H1 (cell line): ENCODE data around the gene ADIPOR1. TPM values are rescaled to one million over a fixed set of nuclear protein-coding genes. Genes with fewer than 3 reads are reported as not detected.

ENCODE experiments used
- CTCF ChIA-PET: fragments of 300-600 bp; sonication (Branson Sonifier 250); formaldehyde crosslinking; loops from one replicate; lab custom pipeline; 2021; ENCODE audit not compliant: partially characterized antibody; lab: Charles Lee
- POLR2A ChIA-PET: fragments of 300-600 bp; sonication (Branson Sonifier 250); formaldehyde crosslinking; loops from one replicate; lab custom pipeline; 2021; ENCODE audit warnings: inconsistent platforms; ENCODE audit not compliant: partially characterized antibody; lab: Charles Lee
- DNase-seq, 2 experiments: peaks; one replicate each; pipeline versions ENCODE4 v3.0.0 to v3.0.0-alpha.2; 2010 to 2022; ENCODE audit warnings: low spot score in 2 of 2, low read depth in 1 of 2, mixed read lengths in 1 of 2
- FAIRE-seq: peaks from 2 replicates; lab custom pipeline; 2011; peaks lifted over from hg19 to GRCh38; lab: Jason Lieb, UNC
- H2AFZ ChIP-seq: 2 replicates; pipeline ENCODE4 v1.8.1; 2012; ENCODE audit warnings: low read length, inconsistent platforms
- H2AK5ac ChIP-seq: 2 replicates; pipeline ENCODE4 v1.6.1; 2013; ENCODE audit warnings: low read depth, low read length
- H2BK120ac ChIP-seq: replicated peaks from 2 replicates; pipeline ENCODE3; 2013; ENCODE audit warnings: low read depth, low read length, inconsistent platforms
- H2BK12ac ChIP-seq: 2 replicates; pipeline ENCODE4 v1.6.1; 2013; ENCODE audit warnings: low read depth, low read length
- H2BK15ac ChIP-seq: 2 replicates; pipeline ENCODE4 v1.6.1; 2013; ENCODE audit warnings: low read length
- H2BK20ac ChIP-seq: 2 replicates; pipeline ENCODE4 v1.6.1; 2013; ENCODE audit warnings: low read length
- H2BK5ac ChIP-seq: 2 replicates; pipeline ENCODE4 v1.6.1; 2013; ENCODE audit warnings: low read depth, low read length
- H3K14ac ChIP-seq: 2 replicates; pipeline ENCODE4 v1.6.1; 2013; ENCODE audit warnings: inconsistent platforms; ENCODE audit not compliant: insufficient read length
- H3K18ac ChIP-seq: 2 replicates; pipeline ENCODE4 v1.6.1; 2013; ENCODE audit warnings: low read length; ENCODE audit errors: extremely low read depth
- H3K23ac ChIP-seq: 2 replicates; pipeline ENCODE4 v1.6.1; 2013; ENCODE audit warnings: inconsistent platforms; ENCODE audit not compliant: insufficient read length
- H3K23me2 ChIP-seq: 2 replicates; pipeline ENCODE4 v1.6.1; 2013; ENCODE audit warnings: low read depth, low read length
- H3K27ac ChIP-seq: 2 replicates; pipeline ENCODE4 v1.6.1; 2011; ENCODE audit warnings: low read depth, low read length, inconsistent platforms
- H3K27me3 ChIP-seq, 4 experiments: replicated peaks in 1 of 4; 1 replicate in 1 of 4; 2 replicates in 3 of 4; pipeline versions ENCODE4 v1.6.1 to v1.8.1; 2011 to 2013; ENCODE audit warnings: low read length in 3 of 4, mild to moderate bottlenecking in 3 of 4, inconsistent platforms in 2 of 4, mixed read lengths in 2 of 4, moderate library complexity in 1 of 4; ENCODE audit not compliant: control insufficient read depth in 3 of 4, insufficient read depth in 3 of 4; ENCODE audit errors: extremely low read depth in 1 of 4
- H3K36me3 ChIP-seq, 4 experiments: 2 replicates each; pipeline versions ENCODE4 v1.6.1 to v1.8.1; 2011 to 2013; ENCODE audit warnings: mild to moderate bottlenecking in 4 of 4, low read length in 3 of 4, moderate library complexity in 2 of 4, control low read depth in 1 of 4, inconsistent platforms in 1 of 4; ENCODE audit not compliant: insufficient read depth in 4 of 4, control insufficient read depth in 2 of 4
- H3K4ac ChIP-seq: replicated peaks from 2 replicates; pipeline ENCODE3; 2013; ENCODE audit warnings: low read length, low read depth, mixed read lengths, inconsistent platforms; ENCODE audit not compliant: insufficient read length
- H3K4me1 ChIP-seq, 4 experiments: replicated peaks in 1 of 4; 1 replicate in 1 of 4; 2 replicates in 3 of 4; pipeline versions ENCODE4 v1.6.1 to v1.8.1; 2011 to 2013; ENCODE audit warnings: low read length in 3 of 4, inconsistent platforms in 2 of 4, mixed read lengths in 1 of 4; ENCODE audit not compliant: insufficient read depth in 4 of 4, control insufficient read depth in 3 of 4
- H3K4me2 ChIP-seq, 2 experiments: 2 replicates each; pipeline versions ENCODE4 v1.6.1 to v1.8.1; 2011 to 2013; ENCODE audit warnings: low read depth in 2 of 2, low read length in 2 of 2, control low read depth in 1 of 2, inconsistent platforms in 1 of 2, mild to moderate bottlenecking in 1 of 2; ENCODE audit not compliant: insufficient read depth in 1 of 2
- H3K4me3 ChIP-seq, 4 experiments: fragments of 200-600, 300-600 bp in 1 of 4; sonication (generic), shearing (Covaris generic), sonication (Bioruptor Twin) in 1 of 4; 2 replicates each; pipeline versions ENCODE4 v1.5.1 to v1.8.1; 2011 to 2016; ENCODE audit warnings: low read length in 4 of 4, low read depth in 3 of 4, control low read depth in 2 of 4, inconsistent platforms in 2 of 4, mild to moderate bottlenecking in 2 of 4, mixed read lengths in 1 of 4, moderate library complexity in 1 of 4; ENCODE audit not compliant: insufficient read depth in 2 of 4; ENCODE audit errors: extremely low read depth in 1 of 4
- H3K56ac ChIP-seq: replicated peaks from 2 replicates; pipeline ENCODE3; 2013; ENCODE audit warnings: low read depth, mild to moderate bottlenecking, mixed read lengths, low read length, inconsistent platforms; ENCODE audit not compliant: insufficient read length
- H3K79me1 ChIP-seq: 2 replicates; pipeline ENCODE4 v1.6.1; 2013; ENCODE audit warnings: low read depth, low read length, control low read depth
- H3K79me2 ChIP-seq, 2 experiments: 2 replicates each; pipeline versions ENCODE4 v1.6.1 to v1.8.1; 2012 to 2013; ENCODE audit warnings: low read length in 2 of 2, mild to moderate bottlenecking in 2 of 2, inconsistent platforms in 1 of 2; ENCODE audit not compliant: insufficient read depth in 2 of 2, control insufficient read depth in 1 of 2
- H3K9ac ChIP-seq, 4 experiments: replicated peaks in 1 of 4; 1 replicate in 1 of 4; 2 replicates in 3 of 4; pipeline versions ENCODE4 v1.6.1 to v1.8.1; 2011 to 2013; ENCODE audit warnings: low read depth in 3 of 4, low read length in 3 of 4, control low read depth in 2 of 4, mild to moderate bottlenecking in 2 of 4, moderate library complexity in 2 of 4, inconsistent platforms in 1 of 4; ENCODE audit errors: extremely low read depth in 1 of 4
- H3K9me3 ChIP-seq, 2 experiments: 2 replicates each; pipeline versions ENCODE4 v1.6.1 to v1.8.1; 2012 to 2013; ENCODE audit warnings: mild to moderate bottlenecking in 2 of 2, moderate library complexity in 2 of 2, control low read depth in 1 of 2, inconsistent platforms in 1 of 2, low read depth in 1 of 2, low read length in 1 of 2, mixed read lengths in 1 of 2; ENCODE audit not compliant: insufficient read depth in 2 of 2
- H4K20me1 ChIP-seq, 2 experiments: replicated peaks in 1 of 2; 2 replicates each; pipeline versions ENCODE3 to v1.8.1; 2011 to 2013; ENCODE audit warnings: inconsistent platforms in 2 of 2, low read length in 2 of 2, mild to moderate bottlenecking in 1 of 2; ENCODE audit not compliant: insufficient read depth in 2 of 2, control insufficient read depth in 1 of 2
- H4K5ac ChIP-seq: 2 replicates; pipeline ENCODE4 v1.6.1; 2013; ENCODE audit warnings: low read length, low read depth, mixed read lengths, inconsistent platforms; ENCODE audit not compliant: insufficient read length
- H4K8ac ChIP-seq: 2 replicates; pipeline ENCODE4 v1.8.0; 2013; ENCODE audit warnings: mild to moderate bottlenecking, moderate library complexity, low read length, inconsistent platforms; ENCODE audit not compliant: insufficient read depth; ENCODE audit errors: extremely low read depth
- H4K91ac ChIP-seq: replicated peaks from 2 replicates; pipeline ENCODE3; 2013; ENCODE audit warnings: low read length, mixed read lengths, inconsistent platforms; ENCODE audit not compliant: insufficient read length
- CBX5 ChIP-seq: fragments of 300-800, 300-1000 bp; sonication (generic); IDR thresholded peaks from 2 replicates; pipeline ENCODE4 v1.7.1; 2016; ENCODE audit warnings: antibody characterized with exemption, low read length, low read depth
- CBX8 ChIP-seq: fragments of 300-800, 300-1000 bp; sonication (generic); IDR thresholded peaks from 2 replicates; pipeline ENCODE4 v1.7.1; 2016; ENCODE audit warnings: low read depth, low read length, borderline replicate concordance
- CEBPB ChIP-seq: IDR thresholded peaks from 2 replicates; pipeline ENCODE4 v1.6.1; 2012; ENCODE audit warnings: low read depth, low read length
- GABPA ChIP-seq: IDR thresholded peaks from 2 replicates; pipeline ENCODE4 v1.6.1; 2011; ENCODE audit warnings: mild to moderate bottlenecking, low read length, moderate library complexity, borderline replicate concordance; ENCODE audit not compliant: insufficient read depth
- HDAC2 ChIP-seq, 2 experiments: fragments of 300-600 bp in 1 of 2; sonication (generic) in 1 of 2; IDR thresholded peaks; 2 replicates each; pipeline ENCODE4 v1.6.1; 2011 to 2012; ENCODE audit warnings: low read depth in 2 of 2, low read length in 2 of 2, mild to moderate bottlenecking in 2 of 2, moderate library complexity in 2 of 2, borderline replicate concordance in 1 of 2, inconsistent platforms in 1 of 2
- HDAC6 ChIP-seq: IDR thresholded peaks from one replicate; pipeline ENCODE4 v1.7.1; 2012; ENCODE audit warnings: low read depth, mild to moderate bottlenecking, inconsistent platforms, low read length, moderate library complexity
- JUN ChIP-seq: IDR thresholded peaks from 2 replicates; pipeline ENCODE4 v1.6.1; 2011; ENCODE audit warnings: low read depth, mild to moderate bottlenecking, improper control_type of control experiment, low read length
- KDM1A ChIP-seq: fragments of 200-600, 300-600 bp; sonication (generic); IDR thresholded peaks from 2 replicates; pipeline ENCODE4 v1.7.1; 2016; ENCODE audit warnings: mild to moderate bottlenecking, low read length, borderline replicate concordance
- NANOG ChIP-seq: IDR thresholded peaks from 2 replicates; pipeline ENCODE4 v1.6.1; 2011; ENCODE audit warnings: low read length, low read depth, mild to moderate bottlenecking, inconsistent platforms; ENCODE audit not compliant: insufficient read depth, poor library complexity, severe bottlenecking
- SAP30 ChIP-seq: fragments of 300-600 bp; sonication (generic); IDR thresholded peaks from 2 replicates; pipeline ENCODE4 v1.7.1; 2012; ENCODE audit warnings: low read length, moderate library complexity, mild to moderate bottlenecking, inconsistent platforms; ENCODE audit not compliant: insufficient read depth, insufficient replicate concordance
- SIRT6 ChIP-seq: IDR thresholded peaks from one replicate; pipeline ENCODE4 v1.7.1; 2012; ENCODE audit warnings: low read length, inconsistent platforms
- SP2 ChIP-seq: IDR thresholded peaks from 2 replicates; pipeline ENCODE4 v1.6.1; 2012; ENCODE audit warnings: mild to moderate bottlenecking, low read length, inconsistent platforms
- WGBS, 2 experiments: shearing (Covaris generic) in 1 of 2; methylation state at CpG; one replicate each; pipeline versions ENCODE4 v1.1.6 to v1.1.7; 2013 to 2015; ENCODE audit warnings: low lambda C conversion rate in 2 of 2, mixed read lengths in 2 of 2, inconsistent platforms in 1 of 2, low coverage in 1 of 2, missing lambda C conversion rate in 1 of 2; ENCODE audit not compliant: insufficient replicate concordance in 2 of 2, insufficient coverage in 1 of 2, insufficient read length in 1 of 2; ENCODE audit errors: extremely low coverage in 1 of 2, missing lambda C conversion rate in 1 of 2; 5-methylcytosine and 5-hydroxymethylcytosine counted together
- polyA plus RNA-seq, 7 experiments: library from polyadenylated mRNA; depleted of rRNA in 3 of 7; stranded (reverse) in 5 of 7; unstranded in 2 of 7; fragments of >200 nt in 5 of 7; fragments of 200-250 nt in 2 of 7; gene quantifications; 1 replicate in 5 of 7; 2 replicates in 1 of 7; 4 replicates in 1 of 7; pipeline versions ENCODE4 v1.2.1 to v1.2.3, GENCODE V29; 2011 to 2013; ENCODE audit warnings: missing spikeins in 2 of 7, mixed read lengths in 2 of 7
- total RNA-seq: library from RNA; stranded (reverse); fragmentation: NEBNext Ultra II Directional; extraction: Animal tissue kit (Norgen Biotek cat#: 25700); gene quantifications from 2 replicates; pipeline ENCODE4 v1.2.1, GENCODE V29; 2021
- TF ChIP-seq, protein P1 (sequence below): IDR thresholded peaks from 2 replicates; pipeline ENCODE4 v1.6.1; 2012; ENCODE audit warnings: inconsistent platforms

Gene ADIPOR1
- total and polyA plus RNA-seq, 2 of the 8 experiments (the other 6 are each of a cell fraction or from before 2014, with no cell fraction given), result 69.8 to 118 TPM

DNA sequence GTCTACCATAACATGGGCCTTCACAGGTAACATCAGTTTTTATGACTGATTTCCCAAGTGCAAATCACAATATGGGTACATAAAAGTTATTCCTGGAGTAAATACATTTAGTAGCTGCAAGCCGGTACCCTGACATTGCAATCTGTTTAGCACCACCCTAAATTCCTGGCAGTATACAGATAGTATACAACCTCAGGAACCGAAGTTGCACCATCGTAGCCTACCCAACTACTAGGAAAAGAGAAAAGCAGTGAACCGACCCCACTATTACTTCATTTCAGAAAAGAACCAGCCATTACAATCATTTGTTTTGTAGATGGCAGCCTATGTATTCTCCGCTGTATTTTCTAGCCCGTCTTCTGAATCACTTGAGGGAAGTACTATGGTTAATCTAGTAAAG, 1.1 kb downstream of the ADIPOR1 start:
- H4K8ac ChIP-seq, result no peak overlapping the region
- no peak overlapping the region for H2BK120ac ChIP-seq
- peaks cover 0 to 8% of the 10 kb centered on the region in 2 experiments for H4K20me1 ChIP-seq
- peak overlapping the region; percentile 84 to 89 for H3K4me2 ChIP-seq
- peaks cover 6% of the 10 kb centered on the region for H3K23me2 ChIP-seq
- peaks cover 0 to 3% (median 0%) of the 10 kb centered on the region in 4 experiments; a peak in 1 of 7 replicates for H3K4me1 ChIP-seq
- no peaks in the 10 kb centered on the region for H3K9me3 ChIP-seq
- H2AK5ac ChIP-seq, result no peak overlapping the region
- H2BK15ac ChIP-seq, result no peak overlapping the region
- H3K23ac ChIP-seq, result no peak overlapping the region
- no peak for FAIRE-seq
- H4K91ac ChIP-seq, result no peak overlapping the region
- no peak overlapping the region for H3K18ac ChIP-seq
- H3K4ac ChIP-seq, result no peak overlapping the region
- H3K9ac ChIP-seq, result peak overlapping the region; percentile 43 to 83 (median 73); a peak in 4 of 7 replicates
- no peak overlapping the region for H2BK20ac ChIP-seq
- ChIA-PET CTCF (no interaction called here), POLR2A (no interaction called here)
- WGBS, 2 experiments, result 86% methylated on average over 6 of the region's 6 CpGs; no CpG with 5 or more reads in 1 of the 2 experiments
- H2BK12ac ChIP-seq, result no peak overlapping the region
- no peak overlapping the region for H4K5ac ChIP-seq
- H3K56ac ChIP-seq, result no peak overlapping the region
- no peaks in the 10 kb centered on the region; the same call in 1 of the 2 replicates for H3K79me1 ChIP-seq
- no peaks in the 10 kb centered on the region; a peak in 1 of 8 replicates for H3K36me3 ChIP-seq
- peak overlapping the region; percentile 69 to 99 (median 84); a peak in 7 of 8 replicates for H3K4me3 ChIP-seq
- no peak for TF ChIP-seq NANOG
- no peak for TF ChIP-seq GABPA
- no peak for TF ChIP-seq JUN
- no peak for TF ChIP-seq SAP30
- TF ChIP-seq SIRT6, result no peak
- no peak for TF ChIP-seq CBX8
- no peak for TF ChIP-seq KDM1A
- TF ChIP-seq CEBPB, result no peak
- TF ChIP-seq, protein P1, sequence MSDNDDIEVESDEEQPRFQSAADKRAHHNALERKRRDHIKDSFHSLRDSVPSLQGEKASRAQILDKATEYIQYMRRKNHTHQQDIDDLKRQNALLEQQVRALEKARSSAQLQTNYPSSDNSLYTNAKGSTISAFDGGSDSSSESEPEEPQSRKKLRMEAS, result no peak
- TF ChIP-seq SP2, result no peak
- no peak for TF ChIP-seq CBX5
- no peak for TF ChIP-seq HDAC2 (IDR thresholded peaks at IDR 0.05; ENCODE audit: borderline replicate concordance in 1 of 2, low read depth in 2 of 2, low read length in 2 of 2)
- no peak for TF ChIP-seq HDAC6
- peaks cover 17 to 58% of the 10 kb centered on the region in 2 experiments for H3K79me2 ChIP-seq
- DNase-seq, result no peak
- H2BK5ac ChIP-seq, result no peak overlapping the region
- no peak overlapping the region for H2AFZ ChIP-seq
- no peaks in the 10 kb centered on the region for H3K27me3 ChIP-seq
- no peak overlapping the region for H3K14ac ChIP-seq
- H3K27ac ChIP-seq, result no peak overlapping the region
